HCT116 (cell line): ENCODE measurements around the gene FAM180A. TPM values are rescaled to one million over a fixed set of nuclear protein-coding genes. Genes with fewer than 3 reads are reported as not detected.

Source experiments
- ATAC-seq: fragments of 200-7000 bp; cut with Tn5 transposase; 2 replicates; pipeline ENCODE4 v1.9.1; 2020; ENCODE audit warnings: mild to moderate bottlenecking, moderate library complexity
- BruUV-seq: library from RNA; stranded (reverse); fragments of 400-500 nt; replicated peaks from 2 replicates; lab custom pipeline; 2021; lab: Mats Ljungman, UMichigan
- CTCF ChIA-PET: fragments of 300-600 bp; sonication (Branson Sonifier 250); formaldehyde crosslinking; loops from one replicate; lab custom pipeline; 2021; ENCODE audit warnings: antibody characterized with exemption; lab: Charles Lee
- POLR2A ChIA-PET: fragments of 300-600, 350-600 bp; sonication (Branson Sonifier 250); formaldehyde crosslinking; loops from one replicate; lab custom pipeline; 2021; ENCODE audit warnings: antibody characterized with exemption; lab: Charles Lee
- RAD21 ChIA-PET, 2 experiments: fragments of 300-600 bp; sonication (Branson Sonifier 250); formaldehyde crosslinking; loops; one replicate each; lab custom pipeline; 2023; ENCODE audit warnings: low total read pairs in 2 of 2; ENCODE audit not compliant: uncharacterized antibody in 2 of 2, unreplicated experiment in 2 of 2, low non-redundant PET in 1 of 2; lab: Charles Lee
- DNase-seq: peaks from one replicate; pipeline ENCODE4 v3.0.0-alpha.2; 2010; ENCODE audit warnings: low read depth, low spot score
- H2AFZ ChIP-seq: fragments of 200-600 bp; shearing (Covaris generic), sonication (generic); 2 replicates; pipeline ENCODE4 v1.6.1; 2017; ENCODE audit warnings: low read depth, mixed run types, mixed read lengths, antibody characterized with exemption, low read length; ENCODE audit not compliant: poor library complexity, severe bottlenecking
- H3K27ac ChIP-seq: 2 replicates; pipeline ENCODE4 v1.5.1; 2012; ENCODE audit warnings: low read depth, low read length
- H3K27me3 ChIP-seq: fragments of 200-600 bp; sonication (generic); 2 replicates; pipeline ENCODE4 v1.6.1; 2016; ENCODE audit warnings: mixed run types, low read length, mixed read lengths; ENCODE audit not compliant: insufficient read depth
- H3K36me3 ChIP-seq, 2 experiments: fragments of 200-500 bp in 1 of 2; fragments of 200-600 bp in 1 of 2; sonication (Bioruptor generic) in 1 of 2; sonication (generic) in 1 of 2; 2 replicates each; pipeline versions ENCODE4 v1.5.1 to v1.6.1; 2014 to 2016; ENCODE audit warnings: low read length in 2 of 2, inconsistent platforms in 1 of 2, mixed read lengths in 1 of 2, mixed run types in 1 of 2; ENCODE audit not compliant: insufficient read depth in 2 of 2, control insufficient read depth in 1 of 2
- H3K4me1 ChIP-seq, 2 experiments: fragments of 200-600 bp in 1 of 2; sonication (generic) in 1 of 2; 2 replicates each; pipeline versions ENCODE4 v1.5.1 to v1.6.1; 2012 to 2017; ENCODE audit warnings: low read length in 2 of 2, inconsistent platforms in 1 of 2, mild to moderate bottlenecking in 1 of 2, mixed read lengths in 1 of 2, mixed run types in 1 of 2, moderate library complexity in 1 of 2; ENCODE audit not compliant: insufficient read depth in 2 of 2, control insufficient read depth in 1 of 2
- H3K4me2 ChIP-seq: fragments of 200-600 bp; sonication (generic); 2 replicates; pipeline ENCODE4 v1.6.1; 2017; ENCODE audit warnings: mixed run types, low read length, mixed read lengths
- H3K4me3 ChIP-seq, 2 experiments: fragments of 200-600 bp in 1 of 2; sonication (generic) in 1 of 2; replicated peaks in 1 of 2; 2 replicates each; pipeline ENCODE4 v1.5.1; 2011 to 2016; ENCODE audit warnings: low read length in 2 of 2, control low read depth in 1 of 2, low read depth in 1 of 2, mild to moderate bottlenecking in 1 of 2, mixed read lengths in 1 of 2, mixed run types in 1 of 2
- H3K79me2 ChIP-seq: fragments of 200-600 bp; sonication (generic); 2 replicates; pipeline ENCODE4 v1.6.1; 2017; ENCODE audit warnings: mild to moderate bottlenecking, mixed run types, low read length, moderate library complexity, mixed read lengths; ENCODE audit not compliant: insufficient read depth
- H3K9ac ChIP-seq: fragments of 200-600 bp; sonication (generic); 2 replicates; pipeline ENCODE4 v1.6.1; 2016; ENCODE audit warnings: low read length, mixed read lengths
- H3K9me2 ChIP-seq: fragments of 200-600 bp; sonication (generic), shearing (Covaris generic); 2 replicates; pipeline ENCODE4 v1.6.1; 2017; ENCODE audit warnings: mixed run types, mild to moderate bottlenecking, moderate library complexity; ENCODE audit not compliant: insufficient read depth
- H3K9me3 ChIP-seq, 2 experiments: fragments of 200-500 bp in 1 of 2; fragments of 200-600 bp in 1 of 2; sonication (Bioruptor generic) in 1 of 2; sonication (generic) in 1 of 2; 2 replicates each; pipeline ENCODE4 v1.6.1; 2014 to 2017; ENCODE audit warnings: low read length in 2 of 2, mixed read lengths in 2 of 2, inconsistent platforms in 1 of 2, low read depth in 1 of 2, mild to moderate bottlenecking in 1 of 2, mixed run types in 1 of 2, moderate library complexity in 1 of 2; ENCODE audit not compliant: control insufficient read depth in 1 of 2, insufficient read depth in 1 of 2
- H4K20me1 ChIP-seq: fragments of 200-600 bp; sonication (generic), shearing (Covaris generic); 2 replicates; pipeline ENCODE4 v1.6.1; 2017; ENCODE audit warnings: mixed run types, mild to moderate bottlenecking, moderate library complexity; ENCODE audit not compliant: insufficient read depth
- JUND ChIP-seq: IDR thresholded peaks from 2 replicates; pipeline ENCODE4 v1.6.1; 2012
- POLR2A ChIP-seq: IDR thresholded peaks from 2 replicates; pipeline ENCODE4 v1.7.0; 2011; ENCODE audit warnings: borderline replicate concordance; ENCODE audit not compliant: insufficient read depth, insufficient read length; ENCODE audit errors: extremely low read depth
- POLR2AphosphoS5 ChIP-seq: IDR thresholded peaks from 2 replicates; pipeline ENCODE4 v1.6.1; 2011; ENCODE audit warnings: mild to moderate bottlenecking, low read depth, low read length, moderate library complexity
- RAD21 ChIP-seq: IDR thresholded peaks from 2 replicates; pipeline ENCODE4 v1.6.1; 2012; ENCODE audit warnings: low read depth, mild to moderate bottlenecking
- REST ChIP-seq: IDR thresholded peaks from 2 replicates; pipeline ENCODE4 v1.6.1; 2012; ENCODE audit warnings: low read depth
- SP1 ChIP-seq: IDR thresholded peaks from 2 replicates; pipeline ENCODE4 v1.6.1; 2012; ENCODE audit warnings: low read depth
- YY1 ChIP-seq: IDR thresholded peaks from 2 replicates; pipeline ENCODE4 v1.6.1; 2011; ENCODE audit warnings: low read length, low read depth, moderate library complexity, mild to moderate bottlenecking; ENCODE audit not compliant: insufficient replicate concordance; ENCODE audit errors: extremely low read depth
- ZFX ChIP-seq: fragments of 450-650 bp; IDR thresholded peaks from 2 replicates; pipeline ENCODE4 v1.6.1; 2017
- intact Hi-C: fragments of 100-400 bp; cut with micrococcal nuclease; formaldehyde crosslinking; loops from 2 replicates; pipeline ENCODE4 v1.10.0; 2022
- total RNA-seq: library from RNA; stranded (reverse); gene quantifications from one replicate; pipeline ENCODE4 v1.2.1, GENCODE V29; 2021; ENCODE audit not compliant: unreplicated experiment
- TF ChIP-seq, protein P1 (sequence below): IDR thresholded peaks from 2 replicates; pipeline ENCODE4 v1.6.1; 2012

FAM180A gene
- total RNA-seq, 1 experiment from 2014 or later: 0.59 TPM

GRCh38 chr7:135771051-135771450, 22.4 kb upstream of the FAM180A start:
- intact Hi-C loops: no loop called here
- no TSS peak for BruUV-seq
- H4K20me1 ChIP-seq: no peaks in the 10 kb centered on the region
- no peak overlapping the region for H3K27ac ChIP-seq
- H3K27me3 ChIP-seq: no peaks in the 10 kb centered on the region
- RAD21 ChIA-PET: no interaction called here
- no peak for DNase-seq
- H2AFZ ChIP-seq: no peak overlapping the region
- no peaks in the 10 kb centered on the region for H3K9me2 ChIP-seq
- TF ChIP-seq POLR2A: no peak
- no peak for TF ChIP-seq JUND
- TF ChIP-seq POLR2AphosphoS5: no peak
- TF ChIP-seq ZFX: no peak
- TF ChIP-seq, protein P1, sequence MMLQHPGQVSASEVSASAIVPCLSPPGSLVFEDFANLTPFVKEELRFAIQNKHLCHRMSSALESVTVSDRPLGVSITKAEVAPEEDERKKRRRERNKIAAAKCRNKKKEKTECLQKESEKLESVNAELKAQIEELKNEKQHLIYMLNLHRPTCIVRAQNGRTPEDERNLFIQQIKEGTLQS: no peak
- TF ChIP-seq SP1: no peak
- TF ChIP-seq YY1: no peak
- no peak for TF ChIP-seq RAD21
- TF ChIP-seq REST: no peak
- TF ChIP-seq, all 23 proteins: peak for 0
- ATAC-seq: no peak
- Histone ChIP-seq H3K9me3 (no peaks in the 10 kb centered on the region), H3K4me3 (no peak overlapping the region), H3K36me3 (no peaks in the 10 kb centered on the region), H3K4me1 (peaks cover 0 to 8% of the 10 kb centered on the region in 2 experiments; a peak in 2 of 4 replicates), H3K9ac (no peak overlapping the region), H3K79me2 (no peaks in the 10 kb centered on the region), H3K4me2 (no peak overlapping the region)
- ChIA-PET CTCF (no interaction called here), POLR2A (interaction anchor here (1.7 kb wide), 1 partner anchor 25 kb away, joined by 4 read pairs; no protein-coding TSS in a partner anchor)
